ENCODE measurements around the gene RHCE.
"Not testable (repeated sequence)": the region's sequence is repeated elsewhere in the genome, so short reads cannot be mapped to it uniquely, and the experiment has no call there.

The RHCE gene

GRCh38 chr1:25398079-25398478 lies 22.5 kb downstream of the RHCE start:
- not testable (repeated sequence) for DNase-seq (ENCODE audit: low spot score)

GRCh38 chr1:25397549-25397948 lies 23.1 kb downstream of the RHCE start:
- not testable (repeated sequence) for DNase-seq (ENCODE audit: low spot score)

- no peak for DNase-seq (ENCODE audit: low spot score)
Observed at GRCh38 chr1:25392841-25393240, 27.8 kb downstream of the RHCE start.

GRCh38 chr1:25389721-25390120 lies 30.9 kb downstream of the RHCE start:
- DNase-seq (ENCODE audit: low spot score): not testable (repeated sequence)

- DNase-seq (ENCODE audit: low spot score): not testable (repeated sequence)
Observed at GRCh38 chr1:25388691-25389090, 31.9 kb downstream of the RHCE start.

GRCh38 chr1:25387096-25387495 lies 33.5 kb downstream of the RHCE start:
- DNase-seq (ENCODE audit: low spot score): not testable (repeated sequence)

- DNase-seq (ENCODE audit: low spot score): not testable (repeated sequence)
Observed at GRCh38 chr1:25383875-25384274, 36.8 kb downstream of the RHCE start.

GRCh38 chr1:25383090-25383489 lies 37.5 kb downstream of the RHCE start:
- not testable (repeated sequence) for DNase-seq (ENCODE audit: low spot score)

- DNase-seq (ENCODE audit: low spot score): not testable (repeated sequence)
Observed at GRCh38 chr1:25382543-25382942, 38.1 kb downstream of the RHCE start.

- not testable (repeated sequence) for DNase-seq (ENCODE audit: low spot score)
Observed at GRCh38 chr1:25378367-25378766, 42.3 kb downstream of the RHCE start.

GRCh38 chr1:25371757-25372156 lies 48.9 kb downstream of the RHCE start:
- DNase-seq (ENCODE audit: low spot score): not testable (repeated sequence)

GRCh38 chr1:25369691-25370271 lies 50.8 kb downstream of the RHCE start:
- DNase-seq (ENCODE audit: low spot score): not testable (repeated sequence)

GRCh38 chr1:25369241-25369640 lies 51.4 kb downstream of the RHCE start:
- no peak for DNase-seq (ENCODE audit: low spot score)

- not testable (repeated sequence) for DNase-seq (ENCODE audit: low spot score)
Observed at GRCh38 chr1:25362634-25363559, 57.7 kb downstream of the RHCE start.

GRCh38 chr1:25361901-25362300 lies 58.7 kb downstream of the RHCE start:
- DNase-seq (ENCODE audit: low spot score): no peak

GRCh38 chr1:25360596-25361581 lies 59.7 kb downstream of the RHCE start:
- DNase-seq (ENCODE audit: low spot score): no peak

GRCh38 chr1:25356848-25357247 lies 63.8 kb downstream of the RHCE start:
- no peak for DNase-seq (ENCODE audit: low spot score)

- no peak for DNase-seq (ENCODE audit: low spot score)
Observed at GRCh38 chr1:25356441-25356840, 64.2 kb downstream of the RHCE start.

- no peak for DNase-seq (ENCODE audit: low spot score)
Observed at GRCh38 chr1:25355841-25356395, 64.7 kb downstream of the RHCE start.

- no peak for DNase-seq (ENCODE audit: low spot score)
Observed at GRCh38 chr1:25349606-25350005, 71.0 kb downstream of the RHCE start.

GRCh38 chr1:25347556-25347955 lies 73.1 kb downstream of the RHCE start:
- no peak for DNase-seq (ENCODE audit: low spot score)

GRCh38 chr1:25343872-25344271 lies 76.8 kb downstream of the RHCE start:
- DNase-seq (ENCODE audit: low spot score): no peak
